VCaP (cell line): ENCODE results near the gene CTF1.

ENCODE experiments used
- H3K27ac ChIP-seq: fragments of 450-650 bp; 2 replicates; pipeline ENCODE4 v1.5.1; 2017
- CTCF ChIP-seq: fragments of 450-650 bp; conservative IDR thresholded peaks from 2 replicates; pipeline ENCODE4 v1.5.1; 2017; ENCODE audit warnings: mild to moderate bottlenecking, moderate library complexity

CTF1 gene

GRCh38 chr16:30876867-30877266 is 19.5 kb upstream of the CTF1 start:
- H3K27ac ChIP-seq = peak overlapping the region; percentile 80; the same call in 1 of the 2 replicates
- TF ChIP-seq CTCF = no peak

GRCh38 chr16:30882429-30883310 is 13.7 kb upstream of the CTF1 start:
- no peak overlapping the region for H3K27ac ChIP-seq
- TF ChIP-seq CTCF = no peak

- no peak for TF ChIP-seq CTCF
These were observed 11.7 kb upstream of the CTF1 start for GRCh38 chr16:30884760-30885159.

GRCh38 chr16:30885196-30885595 is 11.2 kb upstream of the CTF1 start:
- no peak for TF ChIP-seq CTCF
- no peak overlapping the region for H3K27ac ChIP-seq

More at GRCh38 chr16:30884760-30885159, 11.7 kb upstream of the CTF1 start:
- H3K27ac ChIP-seq = no peak overlapping the region

GRCh38 chr16:30886145-30886544 is 10.3 kb upstream of the CTF1 start:
- no peak for TF ChIP-seq CTCF
- H3K27ac ChIP-seq = no peak overlapping the region

GRCh38 chr16:30887927-30888326 is 8.5 kb upstream of the CTF1 start:
- TF ChIP-seq CTCF = no peak
- no peak overlapping the region for H3K27ac ChIP-seq

GRCh38 chr16:30888856-30889499 is 7.4 kb upstream of the CTF1 start:
- TF ChIP-seq CTCF = no peak
- no peak overlapping the region for H3K27ac ChIP-seq
